GM12878 (cell line): ENCODE measurements around the gene HSD17B12. TPM values are rescaled to one million over a fixed set of nuclear protein-coding genes. Genes with fewer than 3 reads are reported as not detected.

Experiments used
- CUX1 ChIP-seq: IDR thresholded peaks from 2 replicates; pipeline ENCODE4 v1.6.1; 2012; ENCODE audit warnings: improper control_type of control experiment, low read depth, low read length; ENCODE audit not compliant: insufficient replicate concordance
- ESRRA ChIP-seq: IDR thresholded peaks from 2 replicates; pipeline ENCODE4 v1.6.1; 2012; ENCODE audit warnings: mild to moderate bottlenecking, low read length, improper control_type of control experiment
- polyA plus RNA-seq, 11 experiments: library from polyadenylated mRNA; depleted of rRNA in 4 of 11; unstranded in 6 of 11; stranded (reverse) in 5 of 11; fragments of >200 nt; fragmentation: Nextera tagmentation in 4 of 11; fragmentation: Illumina TruSeq in 1 of 11; extraction: Ambion mirVana in 4 of 11; extraction: Trizol in 1 of 11; gene quantifications; 1 replicate in 1 of 11; 2 replicates in 10 of 11; pipeline versions ENCODE4 v1.2.1 to v1.2.3, GENCODE V29; 2011 to 2016; ENCODE audit warnings: inconsistent platforms in 2 of 11, missing spikeins in 2 of 11, low read depth in 1 of 11
- small RNA-seq: library from RNA; depleted of rRNA; stranded (forward); fragments of <200 nt; gene quantifications from one replicate; pipeline ENCODE3, GENCODE V24; 2014
- total RNA-seq, 4 experiments: library from RNA; depleted of rRNA in 3 of 4; stranded (reverse); fragments of >200 nt in 3 of 4; fragmentation: Illumina TruSeq in 1 of 4; extraction: Trizol in 1 of 4; gene quantifications; 2 replicates each; pipeline versions ENCODE4 v1.2.1 to v1.2.3, GENCODE V29; 2013 to 2021

HSD17B12 gene
- total and polyA plus RNA-seq, 10 of the 15 experiments (the other 5 are each of a cell fraction or from before 2014, with no cell fraction given), result 23.6 to 88.0 (median 64.7) TPM

DNA sequence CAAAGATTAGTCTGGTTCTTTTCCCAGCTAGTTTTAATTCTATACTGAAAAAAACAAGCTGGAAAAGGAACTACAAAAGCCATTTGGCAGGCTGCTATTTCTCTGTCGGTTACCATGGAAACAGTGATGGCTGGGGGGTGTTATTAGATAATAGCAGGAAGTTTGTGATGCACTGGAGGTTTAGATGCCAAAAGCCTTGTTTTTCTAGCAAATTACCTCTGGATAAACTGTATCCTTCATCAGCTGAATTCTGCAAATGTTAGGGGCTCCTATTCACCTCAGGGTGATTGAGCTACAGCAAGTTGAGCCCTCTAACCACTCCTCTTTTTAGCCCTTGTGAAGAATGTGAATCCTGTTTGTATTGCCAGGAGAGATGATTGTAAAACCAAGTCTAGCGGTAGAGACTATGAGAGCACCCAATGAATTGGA lies 225.3 kb downstream of the HSD17B12 start (continued):
- TF ChIP-seq CUX1 (no peak), ESRRA (no peak)

Small RNA genes within 50 kb of the gene (small RNA-seq; reads per million reads assigned to genes)
- gene PHBP2 (not detected), gene RPL23AP63 (not detected)

Other genes with a start within 250 kb of the HSD17B12 start
- 33.5 and 37.8 TPM in 2 replicates for gene ALKBH3, start 200.1 kb downstream of the HSD17B12 start, total RNA-seq (2014; rRNA removed)
- 43.5 and 46.8 TPM in 2 replicates for gene ALKBH3, start 200.1 kb downstream of the HSD17B12 start, total RNA-seq (2014; rRNA removed; fragmentation: Illumina TruSeq; extraction: Trizol)
- 32.2 and 41.8 TPM in 2 replicates for gene ALKBH3, start 200.1 kb downstream of the HSD17B12 start, total RNA-seq (2021)
- gene ALKBH3, start 200.1 kb downstream of the HSD17B12 start, polyA plus RNA-seq (2011; rRNA removed), result 50.8 and 53.0 TPM in 2 replicates
- 50.7 and 51.2 TPM in 2 replicates for gene ALKBH3, start 200.1 kb downstream of the HSD17B12 start, polyA plus RNA-seq (2014; fragmentation: Illumina TruSeq; extraction: Trizol)
- 10 to 100 TPM; 22.1 to 36.9 TPM for gene ALKBH3, start 200.1 kb downstream of the HSD17B12 start, polyA plus RNA-seq (2014; fragmentation: Nextera tagmentation; extraction: Ambion mirVana)
- 27.4 and 27.8 TPM in 2 replicates for gene ALKBH3, start 200.1 kb downstream of the HSD17B12 start, polyA plus RNA-seq (2014; rRNA removed)
- 10 to 100 TPM; 40.0 to 42.2 TPM for gene ALKBH3, start 200.1 kb downstream of the HSD17B12 start, polyA plus RNA-seq (2016; fragmentation: Nextera tagmentation; extraction: Ambion mirVana)